H1 (cell line): Measurements from ENCODE around the gene TOM1L2. TPM values are rescaled to one million over a fixed set of nuclear protein-coding genes. Genes with fewer than 3 reads are reported as not detected.

Experiments
- CTCF ChIA-PET: fragments of 300-600 bp; sonication (Branson Sonifier 250); formaldehyde crosslinking; loops from one replicate; lab custom pipeline; 2021; ENCODE audit not compliant: partially characterized antibody; lab: Charles Lee
- POLR2A ChIA-PET: fragments of 300-600 bp; sonication (Branson Sonifier 250); formaldehyde crosslinking; loops from one replicate; lab custom pipeline; 2021; ENCODE audit warnings: inconsistent platforms; ENCODE audit not compliant: partially characterized antibody; lab: Charles Lee
- DNase-seq, 2 experiments: peaks; one replicate each; pipeline versions ENCODE4 v3.0.0 to v3.0.0-alpha.2; 2010 to 2022; ENCODE audit warnings: low spot score in 2 of 2, low read depth in 1 of 2, mixed read lengths in 1 of 2
- FAIRE-seq: peaks from 2 replicates; lab custom pipeline; 2011; peaks lifted over from hg19 to GRCh38; lab: Jason Lieb, UNC
- H2AFZ ChIP-seq: 2 replicates; pipeline ENCODE4 v1.8.1; 2012; ENCODE audit warnings: low read length, inconsistent platforms
- H2AK5ac ChIP-seq: 2 replicates; pipeline ENCODE4 v1.6.1; 2013; ENCODE audit warnings: low read depth, low read length
- H2BK120ac ChIP-seq: replicated peaks from 2 replicates; pipeline ENCODE3; 2013; ENCODE audit warnings: low read depth, low read length, inconsistent platforms
- H2BK12ac ChIP-seq: 2 replicates; pipeline ENCODE4 v1.6.1; 2013; ENCODE audit warnings: low read depth, low read length
- H2BK15ac ChIP-seq: 2 replicates; pipeline ENCODE4 v1.6.1; 2013; ENCODE audit warnings: low read length
- H2BK20ac ChIP-seq: 2 replicates; pipeline ENCODE4 v1.6.1; 2013; ENCODE audit warnings: low read length
- H2BK5ac ChIP-seq: 2 replicates; pipeline ENCODE4 v1.6.1; 2013; ENCODE audit warnings: low read depth, low read length
- H3K14ac ChIP-seq: 2 replicates; pipeline ENCODE4 v1.6.1; 2013; ENCODE audit warnings: inconsistent platforms; ENCODE audit not compliant: insufficient read length
- H3K18ac ChIP-seq: 2 replicates; pipeline ENCODE4 v1.6.1; 2013; ENCODE audit warnings: low read length; ENCODE audit errors: extremely low read depth
- H3K23ac ChIP-seq: 2 replicates; pipeline ENCODE4 v1.6.1; 2013; ENCODE audit warnings: inconsistent platforms; ENCODE audit not compliant: insufficient read length
- H3K23me2 ChIP-seq: 2 replicates; pipeline ENCODE4 v1.6.1; 2013; ENCODE audit warnings: low read depth, low read length
- H3K27ac ChIP-seq: 2 replicates; pipeline ENCODE4 v1.6.1; 2011; ENCODE audit warnings: low read depth, low read length, inconsistent platforms
- H3K27me3 ChIP-seq, 4 experiments: replicated peaks in 1 of 4; 1 replicate in 1 of 4; 2 replicates in 3 of 4; pipeline versions ENCODE4 v1.6.1 to v1.8.1; 2011 to 2013; ENCODE audit warnings: low read length in 3 of 4, mild to moderate bottlenecking in 3 of 4, inconsistent platforms in 2 of 4, mixed read lengths in 2 of 4, moderate library complexity in 1 of 4; ENCODE audit not compliant: control insufficient read depth in 3 of 4, insufficient read depth in 3 of 4; ENCODE audit errors: extremely low read depth in 1 of 4
- H3K36me3 ChIP-seq, 4 experiments: 2 replicates each; pipeline versions ENCODE4 v1.6.1 to v1.8.1; 2011 to 2013; ENCODE audit warnings: mild to moderate bottlenecking in 4 of 4, low read length in 3 of 4, moderate library complexity in 2 of 4, control low read depth in 1 of 4, inconsistent platforms in 1 of 4; ENCODE audit not compliant: insufficient read depth in 4 of 4, control insufficient read depth in 2 of 4
- H3K4ac ChIP-seq: replicated peaks from 2 replicates; pipeline ENCODE3; 2013; ENCODE audit warnings: low read length, low read depth, mixed read lengths, inconsistent platforms; ENCODE audit not compliant: insufficient read length
- H3K4me1 ChIP-seq, 4 experiments: replicated peaks in 1 of 4; 1 replicate in 1 of 4; 2 replicates in 3 of 4; pipeline versions ENCODE4 v1.6.1 to v1.8.1; 2011 to 2013; ENCODE audit warnings: low read length in 3 of 4, inconsistent platforms in 2 of 4, mixed read lengths in 1 of 4; ENCODE audit not compliant: insufficient read depth in 4 of 4, control insufficient read depth in 3 of 4
- H3K4me2 ChIP-seq, 2 experiments: 2 replicates each; pipeline versions ENCODE4 v1.6.1 to v1.8.1; 2011 to 2013; ENCODE audit warnings: low read depth in 2 of 2, low read length in 2 of 2, control low read depth in 1 of 2, inconsistent platforms in 1 of 2, mild to moderate bottlenecking in 1 of 2; ENCODE audit not compliant: insufficient read depth in 1 of 2
- H3K4me3 ChIP-seq, 4 experiments: fragments of 200-600, 300-600 bp in 1 of 4; sonication (generic), shearing (Covaris generic), sonication (Bioruptor Twin) in 1 of 4; 2 replicates each; pipeline versions ENCODE4 v1.5.1 to v1.8.1; 2011 to 2016; ENCODE audit warnings: low read length in 4 of 4, low read depth in 3 of 4, control low read depth in 2 of 4, inconsistent platforms in 2 of 4, mild to moderate bottlenecking in 2 of 4, mixed read lengths in 1 of 4, moderate library complexity in 1 of 4; ENCODE audit not compliant: insufficient read depth in 2 of 4; ENCODE audit errors: extremely low read depth in 1 of 4
- H3K56ac ChIP-seq: replicated peaks from 2 replicates; pipeline ENCODE3; 2013; ENCODE audit warnings: low read depth, mild to moderate bottlenecking, mixed read lengths, low read length, inconsistent platforms; ENCODE audit not compliant: insufficient read length
- H3K79me1 ChIP-seq: 2 replicates; pipeline ENCODE4 v1.6.1; 2013; ENCODE audit warnings: low read depth, low read length, control low read depth
- H3K79me2 ChIP-seq, 2 experiments: 2 replicates each; pipeline versions ENCODE4 v1.6.1 to v1.8.1; 2012 to 2013; ENCODE audit warnings: low read length in 2 of 2, mild to moderate bottlenecking in 2 of 2, inconsistent platforms in 1 of 2; ENCODE audit not compliant: insufficient read depth in 2 of 2, control insufficient read depth in 1 of 2
- H3K9ac ChIP-seq, 4 experiments: replicated peaks in 1 of 4; 1 replicate in 1 of 4; 2 replicates in 3 of 4; pipeline versions ENCODE4 v1.6.1 to v1.8.1; 2011 to 2013; ENCODE audit warnings: low read depth in 3 of 4, low read length in 3 of 4, control low read depth in 2 of 4, mild to moderate bottlenecking in 2 of 4, moderate library complexity in 2 of 4, inconsistent platforms in 1 of 4; ENCODE audit errors: extremely low read depth in 1 of 4
- H3K9me3 ChIP-seq, 2 experiments: 2 replicates each; pipeline versions ENCODE4 v1.6.1 to v1.8.1; 2012 to 2013; ENCODE audit warnings: mild to moderate bottlenecking in 2 of 2, moderate library complexity in 2 of 2, control low read depth in 1 of 2, inconsistent platforms in 1 of 2, low read depth in 1 of 2, low read length in 1 of 2, mixed read lengths in 1 of 2; ENCODE audit not compliant: insufficient read depth in 2 of 2
- H4K20me1 ChIP-seq, 2 experiments: replicated peaks in 1 of 2; 2 replicates each; pipeline versions ENCODE3 to v1.8.1; 2011 to 2013; ENCODE audit warnings: inconsistent platforms in 2 of 2, low read length in 2 of 2, mild to moderate bottlenecking in 1 of 2; ENCODE audit not compliant: insufficient read depth in 2 of 2, control insufficient read depth in 1 of 2
- H4K5ac ChIP-seq: 2 replicates; pipeline ENCODE4 v1.6.1; 2013; ENCODE audit warnings: low read length, low read depth, mixed read lengths, inconsistent platforms; ENCODE audit not compliant: insufficient read length
- H4K8ac ChIP-seq: 2 replicates; pipeline ENCODE4 v1.8.0; 2013; ENCODE audit warnings: mild to moderate bottlenecking, moderate library complexity, low read length, inconsistent platforms; ENCODE audit not compliant: insufficient read depth; ENCODE audit errors: extremely low read depth
- H4K91ac ChIP-seq: replicated peaks from 2 replicates; pipeline ENCODE3; 2013; ENCODE audit warnings: low read length, mixed read lengths, inconsistent platforms; ENCODE audit not compliant: insufficient read length
- BRCA1 ChIP-seq: IDR thresholded peaks from 2 replicates; pipeline ENCODE4 v1.6.1; 2012; ENCODE audit warnings: low read depth, low read length, improper control_type of control experiment
- CTBP2 ChIP-seq: IDR thresholded peaks from 2 replicates; pipeline ENCODE4 v1.7.0; 2011; ENCODE audit warnings: borderline replicate concordance, mild to moderate bottlenecking, moderate library complexity, mixed read lengths, low read length; ENCODE audit not compliant: insufficient read depth, insufficient read length
- EGR1 ChIP-seq: IDR thresholded peaks from 2 replicates; pipeline ENCODE4 v1.6.1; 2011; ENCODE audit warnings: low read depth, low read length, borderline replicate concordance
- EP300 ChIP-seq, 2 experiments: IDR thresholded peaks; 1 replicate in 1 of 2; 2 replicates in 1 of 2; pipeline ENCODE4 v1.6.1; 2011 to 2012; ENCODE audit warnings: low read depth in 2 of 2, low read length in 2 of 2, mild to moderate bottlenecking in 2 of 2, borderline replicate concordance in 1 of 2, inconsistent platforms in 1 of 2, moderate library complexity in 1 of 2
- GTF2F1 ChIP-seq: IDR thresholded peaks from 2 replicates; pipeline ENCODE4 v1.6.1; 2012; ENCODE audit warnings: low read depth, low read length, improper control_type of control experiment, borderline replicate concordance
- KDM4A ChIP-seq: IDR thresholded peaks from one replicate; pipeline ENCODE4 v1.7.1; 2012; ENCODE audit warnings: low read depth, mild to moderate bottlenecking, moderate library complexity, low read length, inconsistent platforms; ENCODE audit not compliant: severe bottlenecking
- PHF8 ChIP-seq: fragments of 200-600 bp; sonication (generic); conservative IDR thresholded peaks from 2 replicates; pipeline ENCODE4 v1.7.1; 2012; ENCODE audit warnings: low read depth, mild to moderate bottlenecking, inconsistent platforms, low read length, moderate library complexity
- RBBP5 ChIP-seq: IDR thresholded peaks from 2 replicates; pipeline ENCODE4 v1.7.1; 2012; ENCODE audit warnings: low read depth, mild to moderate bottlenecking, inconsistent platforms, low read length, moderate library complexity, borderline replicate concordance
- RNF2 ChIP-seq: fragments of 200-900, 300-1000 bp; sonication (generic); IDR thresholded peaks from 2 replicates; pipeline ENCODE4 v1.7.1; 2016; ENCODE audit warnings: borderline replicate concordance, low read depth, mild to moderate bottlenecking, antibody characterized with exemption, low read length; ENCODE audit not compliant: poor library complexity, severe bottlenecking; ENCODE audit errors: missing control alignments
- SRF ChIP-seq: IDR thresholded peaks from 2 replicates; pipeline ENCODE4 v1.6.1; 2011; ENCODE audit warnings: mild to moderate bottlenecking, low read depth, low read length, moderate library complexity
- YY1 ChIP-seq: IDR thresholded peaks from 2 replicates; pipeline ENCODE4 v1.6.1; 2011; ENCODE audit warnings: low read depth, mild to moderate bottlenecking, low read length
- WGBS, 2 experiments: shearing (Covaris generic) in 1 of 2; methylation state at CpG; one replicate each; pipeline versions ENCODE4 v1.1.6 to v1.1.7; 2013 to 2015; ENCODE audit warnings: low lambda C conversion rate in 2 of 2, mixed read lengths in 2 of 2, inconsistent platforms in 1 of 2, low coverage in 1 of 2, missing lambda C conversion rate in 1 of 2; ENCODE audit not compliant: insufficient replicate concordance in 2 of 2, insufficient coverage in 1 of 2, insufficient read length in 1 of 2; ENCODE audit errors: extremely low coverage in 1 of 2, missing lambda C conversion rate in 1 of 2; 5-methylcytosine and 5-hydroxymethylcytosine counted together
- polyA plus RNA-seq, 7 experiments: library from polyadenylated mRNA; depleted of rRNA in 3 of 7; stranded (reverse) in 5 of 7; unstranded in 2 of 7; fragments of >200 nt in 5 of 7; fragments of 200-250 nt in 2 of 7; gene quantifications; 1 replicate in 5 of 7; 2 replicates in 1 of 7; 4 replicates in 1 of 7; pipeline versions ENCODE4 v1.2.1 to v1.2.3, GENCODE V29; 2011 to 2013; ENCODE audit warnings: missing spikeins in 2 of 7, mixed read lengths in 2 of 7
- total RNA-seq: library from RNA; stranded (reverse); fragmentation: NEBNext Ultra II Directional; extraction: Animal tissue kit (Norgen Biotek cat#: 25700); gene quantifications from 2 replicates; pipeline ENCODE4 v1.2.1, GENCODE V29; 2021

Gene TOM1L2
- total and polyA plus RNA-seq, 2 of the 8 experiments (the other 6 are each of a cell fraction or from before 2014, with no cell fraction given), result 2.0 to 3.4 TPM

DNA sequence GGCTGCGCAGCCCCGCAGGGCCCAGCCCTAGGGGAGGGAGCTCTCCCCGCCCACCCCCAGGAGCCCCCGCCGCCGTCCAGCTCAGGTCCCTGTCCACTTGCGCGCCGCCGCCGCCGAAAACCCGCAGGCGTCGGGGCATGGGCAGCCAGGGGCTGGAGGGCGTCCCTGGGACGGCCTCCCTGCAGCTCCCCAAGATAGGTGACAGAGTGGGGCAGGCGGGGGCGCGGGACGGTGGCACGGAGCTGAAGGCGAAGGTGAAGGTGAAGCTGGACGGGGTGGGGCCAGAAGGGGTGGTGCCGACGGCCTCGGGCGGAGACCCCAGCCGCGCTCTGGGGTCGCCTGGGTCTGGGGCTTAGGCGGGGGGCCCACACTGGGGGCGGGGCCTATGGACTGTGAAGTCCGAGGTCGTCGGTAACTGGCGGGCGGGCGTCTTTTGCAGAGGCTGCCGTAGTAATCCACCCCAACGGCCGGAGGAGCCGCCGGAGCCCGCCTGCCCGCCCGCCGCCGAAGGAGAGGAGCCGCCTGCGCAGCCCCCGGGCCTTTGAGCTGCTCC is 162.6 kb downstream of the TOM1L2 start:
- POLR2A ChIA-PET, result interaction anchor here (0.6 to 24.7 kb wide), 21 partner anchors 9 to 127 kb away, joined by 3 to 532 read pairs (median 4); partner anchors contain the start of gene SREBF1
- Histone ChIP-seq H4K8ac (peak overlapping the region; percentile 86; the same call in 1 of the 2 replicates), H3K36me3 (peaks cover 4 to 14% (median 7%) of the 10 kb centered on the region in 4 experiments; a peak in 6 of 8 replicates), H3K27me3 (peaks cover 6 to 23% (median 17%) of the 10 kb centered on the region in 4 experiments), H3K79me1 (no peaks in the 10 kb centered on the region), H3K9ac (no peak overlapping the region), H3K4me1 (peaks cover 0 to 20% (median 12%) of the 10 kb centered on the region in 4 experiments; a peak in 6 of 7 replicates), H3K4ac (no peak overlapping the region), H2AFZ (no peak overlapping the region), H3K23me2 (peaks cover 10% of the 10 kb centered on the region; the same call in 1 of the 2 replicates), H2BK15ac (no peak overlapping the region), H3K56ac (no peak overlapping the region), H3K4me2 (peak overlapping the region; percentile 69 to 97), H3K9me3 (no peaks in the 10 kb centered on the region), H2AK5ac (no peak overlapping the region), H3K23ac (no peak overlapping the region), H4K91ac (no peak overlapping the region), H2BK5ac (no peak overlapping the region), H3K4me3 (peak overlapping the region; percentile 37 to 70 (median 40); a peak in 7 of 8 replicates), H2BK12ac (no peak overlapping the region), H4K20me1 (peaks cover 7 to 10% of the 10 kb centered on the region in 2 experiments), H3K27ac (no peak overlapping the region), H3K14ac (no peak overlapping the region), H3K18ac (peak overlapping the region; percentile 19; the same call in 1 of the 2 replicates), H3K79me2 (no peaks in the 10 kb centered on the region), H4K5ac (no peak overlapping the region), H2BK120ac (no peak overlapping the region), H2BK20ac (no peak overlapping the region)
- DNase-seq (no peak), FAIRE-seq (no peak)
- CTCF ChIA-PET, result interaction anchor here (0.5 to 18.1 kb wide), 13 partner anchors 8 to 146 kb away, joined by 3 to 375 read pairs (median 4); no protein-coding TSS in a partner anchor
- 2% methylated on average over 27 of the region's 52 CpGs; no CpG with 5 or more reads in 1 of the 2 experiments for WGBS, 2 experiments
- TF ChIP-seq EGR1 (no peak), RBBP5 (no peak), RNF2 (peak; percentile 23), EP300 (IDR thresholded peaks at IDR 0.05; ENCODE audit: borderline replicate concordance in 1 of 2, low read depth in 2 of 2, low read length in 2 of 2) (0 out of 3 replicates have a peak, but pooled peaks of 1 of the 2 experiments have one; percentile 33), SRF (no peak), YY1 (no peak), KDM4A (peak; percentile 37), GTF2F1 (no peak), BRCA1 (no peak), PHF8 (0 out of 2 replicates have a peak, but pooled peaks have one; percentile 34), CTBP2 (no peak)
